ENCODE results near the gene ADCY6. TPM values are rescaled to one million over a fixed set of nuclear protein-coding genes. Genes with fewer than 3 reads are reported as not detected.

ADCY6 gene
- total RNA-seq, 1 donor: 0.52 TPM

DNA sequence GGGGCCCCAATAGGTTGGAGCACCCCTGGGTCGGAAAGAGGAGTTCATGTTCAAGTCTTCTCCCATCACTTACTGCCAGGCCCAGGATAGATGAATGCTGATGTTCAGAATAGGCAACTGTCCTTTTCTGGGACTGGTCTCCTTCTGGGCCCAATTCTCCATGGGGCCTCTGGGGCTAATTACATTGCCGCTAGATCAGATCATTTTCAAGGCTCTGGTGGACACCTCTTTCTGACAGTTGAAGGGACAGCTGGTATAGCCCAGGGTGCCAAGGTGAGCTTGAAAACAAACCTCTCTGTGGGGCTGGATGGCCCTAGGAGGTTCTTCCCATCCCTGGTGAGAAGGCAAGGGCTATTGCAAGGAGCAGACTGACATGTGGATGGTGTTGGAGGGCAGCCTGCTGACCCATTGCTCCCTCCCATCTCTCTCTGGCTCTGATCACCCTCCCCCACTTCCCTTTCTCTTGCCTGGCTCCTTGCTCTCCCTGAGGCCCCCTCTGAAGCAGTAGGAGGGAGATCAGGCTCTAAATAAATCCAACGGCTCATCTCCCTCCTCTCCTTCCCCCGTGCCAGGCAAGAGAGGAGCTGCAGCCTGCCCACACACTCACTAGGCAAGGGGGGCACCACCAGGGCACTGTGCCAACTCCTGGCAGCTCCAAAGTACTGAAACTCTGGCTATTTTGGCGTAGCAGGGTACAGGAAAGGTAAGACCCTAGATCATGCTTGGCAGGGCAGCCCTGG lies 31.3 kb upstream of the ADCY6 start:
- Histone ChIP-seq H3K9me3 (ENCODE audit: low read depth, low read length) (no peaks in the 10 kb centered on the region), H3K4me1 (ENCODE audit: insufficient read depth, low read length) (peaks cover 24% of the 10 kb centered on the region), H3K4me3 (ENCODE audit: low read length) (no peak overlapping the region), H3K27me3 (ENCODE audit: insufficient read depth, low read length) (peaks cover 27% of the 10 kb centered on the region)

DNA sequence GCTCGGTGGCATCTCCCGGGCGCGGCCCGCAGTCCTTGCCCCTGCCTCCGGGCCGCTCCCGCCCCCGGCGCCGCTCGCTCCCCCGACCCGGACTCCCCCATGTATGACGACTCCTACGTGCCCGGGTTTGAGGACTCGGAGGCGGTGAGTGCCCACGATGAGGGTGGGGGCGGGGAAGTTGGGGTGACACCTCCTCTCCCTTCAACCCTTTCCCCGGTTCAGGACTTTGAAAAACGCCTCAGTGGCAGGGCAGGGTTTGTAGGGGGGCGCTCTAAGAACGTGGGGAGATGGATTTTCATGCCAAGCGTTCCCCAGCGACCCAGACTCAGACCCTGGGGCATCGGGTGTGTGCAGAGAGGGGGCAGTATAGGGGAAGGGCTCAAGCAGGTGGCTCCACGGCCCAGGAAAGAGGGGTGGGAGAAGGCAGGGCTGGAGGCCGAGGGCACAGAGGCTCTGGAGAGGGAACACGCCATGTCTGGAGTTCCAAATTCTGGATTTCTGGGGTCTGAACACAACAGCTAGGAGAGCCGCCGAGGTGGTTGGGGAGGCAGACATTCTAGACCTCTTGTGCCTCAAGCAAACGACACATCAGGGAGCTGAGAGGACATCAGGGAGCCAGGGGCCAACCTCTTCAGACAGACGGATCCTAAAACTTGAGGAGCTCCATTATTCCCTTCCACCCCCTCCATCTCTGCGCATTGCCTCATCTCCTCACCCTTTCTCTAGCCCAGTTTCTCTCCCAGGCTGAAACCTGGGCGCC lies 30.1 kb upstream of the ADCY6 start:
- Histone ChIP-seq H3K4me1 (ENCODE audit: insufficient read depth, low read length) (peaks cover 29% of the 10 kb centered on the region), H3K4me3 (ENCODE audit: low read length) (peak overlapping the region; percentile 38), H3K9me3 (ENCODE audit: low read depth, low read length) (no peaks in the 10 kb centered on the region), H3K27me3 (ENCODE audit: insufficient read depth, low read length) (peaks cover 27% of the 10 kb centered on the region)

DNA sequence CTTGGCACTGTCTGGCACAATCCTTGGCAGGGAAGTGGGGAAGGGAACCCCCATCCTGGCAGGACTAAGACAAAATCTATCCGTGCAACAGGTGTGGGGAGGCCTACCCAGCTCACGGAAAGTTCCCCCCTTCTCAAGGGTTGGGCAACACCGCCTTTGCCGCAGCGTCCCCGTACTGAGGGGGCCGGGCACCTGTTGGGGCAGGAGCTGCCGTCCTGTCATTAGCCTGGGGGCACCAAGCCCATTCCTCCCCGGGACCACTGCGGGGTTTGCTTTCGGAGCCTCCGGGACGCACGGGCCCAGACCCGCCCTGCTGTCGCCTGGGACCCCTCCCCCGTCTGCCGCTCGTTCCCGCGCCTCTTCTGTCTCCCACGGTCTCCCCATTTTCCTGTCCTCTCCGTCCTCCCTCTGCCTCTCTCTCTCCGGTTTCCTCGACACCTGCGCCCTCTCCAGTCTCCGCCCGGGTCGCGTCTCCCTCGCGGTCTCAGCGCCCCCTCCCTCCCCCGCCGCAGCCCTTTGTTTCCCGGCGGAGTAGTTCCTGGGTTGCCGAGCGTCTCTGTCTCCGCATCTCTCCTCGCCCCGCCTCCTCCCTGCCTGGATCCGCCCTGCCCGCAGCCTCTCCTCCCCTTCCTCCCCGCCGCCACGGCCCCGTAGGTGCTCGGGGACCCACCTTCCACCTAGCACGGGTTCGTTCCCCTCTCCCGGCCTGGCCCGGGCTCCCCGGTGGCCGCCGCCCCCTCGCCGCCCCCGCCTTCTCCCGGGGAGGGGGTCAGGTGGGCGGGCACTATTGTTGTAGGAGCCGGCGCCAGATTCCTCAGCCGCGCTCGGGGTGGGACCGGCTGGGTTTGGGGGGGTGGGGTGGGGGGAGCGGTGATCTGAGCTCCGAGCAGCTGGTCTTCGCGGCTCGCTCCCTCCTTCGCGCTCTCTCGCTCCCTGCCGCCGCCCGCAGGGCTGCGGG lies 29.3 kb upstream of the ADCY6 start, which contains the start of gene CACNB3:
CACNB3 (plus strand) TSS at position 624 of the 958 bp plus-strand sequence. CDS start 434 bp downstream, outside the sequence.
- peaks cover 33% of the 10 kb centered on the region for H3K4me1 ChIP-seq (ENCODE audit: insufficient read depth, low read length)
- H3K27me3 ChIP-seq (ENCODE audit: insufficient read depth, low read length): peaks cover 27% of the 10 kb centered on the region
- peak within 1 kb of the TSS; percentile 38 for H3K4me3 ChIP-seq (ENCODE audit: low read length)

DNA sequence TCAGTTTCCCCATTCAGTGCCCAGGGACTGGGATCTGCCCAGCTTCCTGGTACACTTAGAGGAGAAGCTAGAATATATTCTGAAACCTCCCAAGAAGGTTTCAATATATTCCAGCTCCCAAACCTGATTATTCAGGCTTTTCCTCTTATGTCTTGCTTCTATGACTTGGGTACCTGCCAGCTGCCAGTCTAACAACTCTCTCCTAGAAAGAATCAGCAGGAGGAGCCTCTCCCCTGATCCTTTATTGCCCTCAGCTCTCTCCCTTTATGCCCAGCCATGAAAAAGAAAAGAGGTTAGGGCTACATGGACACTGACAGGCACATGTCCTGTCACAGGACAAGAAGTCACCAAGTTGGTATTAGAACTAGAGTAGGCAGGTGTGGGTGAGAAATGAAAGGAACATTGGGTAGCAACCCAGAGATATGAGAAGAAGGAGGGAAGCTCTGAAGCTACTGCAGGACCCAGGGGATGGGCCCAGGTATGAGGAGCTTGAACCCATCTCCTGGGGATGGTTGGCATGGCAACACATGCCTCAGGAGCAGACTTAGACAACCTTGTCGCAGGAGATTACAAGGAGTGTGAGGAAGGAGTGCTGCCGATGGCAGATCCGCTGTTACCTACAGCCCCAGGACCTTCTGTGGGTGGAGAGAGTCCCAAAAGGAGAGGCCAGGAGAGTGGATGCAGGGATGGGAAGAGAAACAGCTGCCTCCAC lies 27.4 kb upstream of the ADCY6 start:
- peaks cover 33% of the 10 kb centered on the region for H3K4me1 ChIP-seq (ENCODE audit: insufficient read depth, low read length)
- peaks cover 27% of the 10 kb centered on the region for H3K27me3 ChIP-seq (ENCODE audit: insufficient read depth, low read length)
- no peaks in the 10 kb centered on the region for H3K9me3 ChIP-seq (ENCODE audit: low read depth, low read length)
- no peak overlapping the region for H3K4me3 ChIP-seq (ENCODE audit: low read length)

More for the DNA sequence above, 29.3 kb upstream of the ADCY6 start, which contains the start of gene CACNB3:
- H3K9me3 ChIP-seq (ENCODE audit: low read depth, low read length): no peaks in the 10 kb centered on the region

DNA sequence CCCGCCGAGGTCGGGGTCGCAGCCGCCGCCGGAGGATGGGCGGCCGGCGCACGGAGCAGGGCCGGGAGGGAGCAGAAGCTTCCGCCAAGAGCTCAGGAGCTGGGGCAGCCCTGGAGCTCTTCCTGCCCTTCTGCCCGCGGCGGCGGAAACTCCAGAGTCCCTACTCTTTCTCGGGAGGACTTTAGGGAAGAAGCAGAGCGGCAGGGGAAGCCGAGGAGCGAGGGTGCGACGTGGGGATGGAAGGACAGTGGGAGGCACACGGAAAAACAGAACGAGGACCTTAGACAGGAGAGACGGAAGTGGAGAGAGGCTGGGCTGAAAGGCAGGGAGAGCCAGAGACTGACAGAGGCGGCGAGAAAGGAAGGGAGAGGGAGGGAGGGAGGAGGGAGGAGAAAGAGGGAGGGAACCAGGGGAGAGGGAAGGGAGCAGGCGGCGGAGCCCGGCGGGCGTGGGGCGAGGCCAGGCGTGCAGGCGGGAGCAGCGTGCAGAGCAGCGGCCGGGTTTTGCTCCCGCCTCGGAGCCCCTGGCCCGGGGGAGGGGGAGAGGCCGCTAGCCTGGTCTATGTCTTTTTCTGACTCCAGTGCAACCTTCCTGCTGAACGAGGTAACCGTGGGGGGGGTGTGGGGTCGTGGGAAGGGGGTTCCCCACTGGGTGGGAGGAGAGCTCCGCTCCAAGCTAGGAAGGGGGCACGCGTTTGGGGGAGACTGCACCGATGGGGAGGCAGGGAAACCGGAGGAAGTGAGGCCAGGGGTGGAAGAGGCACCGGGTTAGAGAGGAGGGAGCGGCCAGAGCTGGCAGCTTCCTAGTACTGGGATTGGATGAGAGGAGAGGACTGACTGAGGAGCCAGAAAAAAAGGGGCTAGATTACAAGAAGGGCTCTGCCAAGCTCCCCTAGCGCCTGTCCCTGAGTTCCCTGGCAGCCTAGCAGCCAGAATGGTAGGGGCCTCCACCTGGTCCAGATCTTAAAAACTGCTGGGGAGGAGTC lies 26.5 kb upstream of the ADCY6 start:
- Histone ChIP-seq H3K4me3 (ENCODE audit: low read length) (peak overlapping the region; percentile 56), H3K4me1 (ENCODE audit: insufficient read depth, low read length) (peaks cover 33% of the 10 kb centered on the region), H3K9me3 (ENCODE audit: low read depth, low read length) (no peaks in the 10 kb centered on the region), H3K27me3 (ENCODE audit: insufficient read depth, low read length) (peaks cover 27% of the 10 kb centered on the region)

DNA sequence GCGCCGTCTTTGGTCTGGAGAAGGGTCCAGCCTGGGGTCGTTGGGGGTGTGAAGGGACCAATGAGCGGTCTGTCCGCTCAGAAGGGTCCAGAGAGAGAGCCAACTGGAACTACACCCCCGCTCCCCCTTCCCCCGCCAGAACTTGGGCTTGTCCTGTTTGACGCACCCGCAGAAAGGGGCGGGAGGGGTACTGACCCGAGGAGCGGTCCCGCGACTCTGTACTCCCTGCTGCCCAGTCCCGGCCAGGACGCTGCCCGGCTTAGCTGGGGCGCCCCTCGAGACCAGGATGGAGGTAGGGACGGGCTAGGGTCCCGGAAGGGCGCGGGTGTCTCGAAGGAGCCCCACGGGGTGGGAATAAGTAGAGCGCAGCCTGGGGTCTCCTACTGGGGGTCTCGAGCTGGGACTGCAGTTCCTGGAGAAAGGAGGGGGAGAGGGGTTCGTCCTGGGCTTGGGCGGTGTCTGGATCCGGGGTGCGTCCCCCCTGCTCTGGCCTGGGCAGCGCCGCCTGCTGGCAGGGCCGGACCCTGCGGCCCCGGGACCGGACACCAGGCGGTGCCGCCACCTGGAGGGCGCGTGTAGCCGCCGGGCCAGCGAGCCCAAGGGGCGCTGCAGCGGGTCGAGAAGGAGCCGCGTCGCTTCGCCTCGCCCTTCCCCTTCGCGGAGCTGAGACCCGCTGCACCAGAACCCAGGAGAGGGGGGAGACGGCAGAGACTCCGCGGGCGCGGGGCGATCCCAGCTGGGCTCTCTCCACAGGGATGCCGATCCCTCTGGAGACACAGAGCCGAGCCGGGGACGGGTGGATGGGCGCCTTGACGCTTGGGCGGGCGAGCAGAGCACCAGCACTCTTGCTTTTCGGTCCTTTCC lies 25.6 kb upstream of the ADCY6 start:
- H3K9me3 ChIP-seq (ENCODE audit: low read depth, low read length): no peaks in the 10 kb centered on the region
- H3K4me3 ChIP-seq (ENCODE audit: low read length): peak overlapping the region; percentile 56

DNA sequence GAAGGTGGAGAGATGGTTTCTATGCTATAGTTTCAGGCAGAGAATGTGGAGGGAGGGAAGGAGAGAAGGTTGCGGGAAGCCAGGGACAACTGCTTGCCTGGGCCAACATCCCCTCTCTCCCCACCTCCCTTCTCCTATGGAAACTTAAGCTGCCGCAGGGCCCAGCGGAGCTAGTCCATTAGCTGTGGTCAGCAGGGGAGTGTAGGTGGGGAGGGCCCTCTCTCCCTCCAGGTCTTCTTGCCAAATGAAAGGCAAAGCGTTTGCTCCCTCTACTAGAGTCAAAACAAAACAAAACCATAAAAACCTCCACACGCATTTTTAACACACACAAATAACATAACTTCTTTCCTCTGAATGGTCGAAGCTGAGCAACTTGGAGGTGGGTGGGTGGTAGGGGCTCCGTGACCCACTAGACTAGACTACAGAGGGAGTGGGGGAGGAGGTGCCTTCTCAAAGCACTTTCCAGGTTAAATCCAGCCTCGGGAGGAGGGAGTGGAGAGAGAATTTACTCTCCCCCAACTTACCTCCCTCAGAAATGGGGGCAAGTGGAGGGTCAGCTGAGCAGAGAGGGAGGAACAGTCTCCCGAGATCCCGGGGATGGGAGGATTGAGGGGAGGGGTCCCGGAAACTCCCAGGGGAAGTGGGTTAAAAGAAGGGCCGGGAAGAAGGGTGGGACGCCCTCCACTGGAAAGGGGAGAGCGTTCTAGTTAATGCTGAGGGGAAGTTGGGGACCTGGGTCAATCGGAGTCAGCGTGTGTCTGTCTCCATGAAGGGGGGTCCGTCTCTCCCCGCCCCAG lies 24.8 kb upstream of the ADCY6 start:
- Histone ChIP-seq H3K9me3 (ENCODE audit: low read depth, low read length) (no peaks in the 10 kb centered on the region), H3K4me3 (ENCODE audit: low read length) (peak overlapping the region; percentile 56), H3K27me3 (ENCODE audit: insufficient read depth, low read length) (peaks cover 22% of the 10 kb centered on the region), H3K4me1 (ENCODE audit: insufficient read depth, low read length) (peaks cover 33% of the 10 kb centered on the region)

More for the DNA sequence above, 25.6 kb upstream of the ADCY6 start:
- peaks cover 33% of the 10 kb centered on the region for H3K4me1 ChIP-seq (ENCODE audit: insufficient read depth, low read length)
- peaks cover 27% of the 10 kb centered on the region for H3K27me3 ChIP-seq (ENCODE audit: insufficient read depth, low read length)

DNA sequence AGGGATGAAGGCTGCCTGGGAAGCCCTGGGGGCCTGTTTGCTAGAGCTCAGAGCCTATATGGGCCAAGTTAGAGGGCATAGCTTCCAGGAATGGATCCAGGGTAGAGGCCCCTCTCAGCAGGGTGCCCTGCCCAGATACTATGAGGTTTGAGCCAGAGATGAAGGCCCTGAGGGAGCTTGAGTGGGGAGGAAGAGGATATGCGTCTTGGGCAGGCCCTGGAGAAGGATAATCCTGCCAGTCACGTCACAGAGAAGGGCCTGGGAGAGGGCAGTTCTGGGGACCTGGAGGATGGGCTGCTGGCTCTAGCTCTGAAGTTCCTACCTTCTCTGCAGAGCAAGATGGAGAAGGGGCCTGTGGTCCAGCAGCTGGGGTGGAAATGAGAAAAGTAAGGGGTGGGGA lies 23.5 kb upstream of the ADCY6 start:
- no peaks in the 10 kb centered on the region for H3K9me3 ChIP-seq (ENCODE audit: low read depth, low read length)
- H3K27me3 ChIP-seq (ENCODE audit: insufficient read depth, low read length): peaks cover 15% of the 10 kb centered on the region
- no peak overlapping the region for H3K4me3 ChIP-seq (ENCODE audit: low read length)
- peaks cover 26% of the 10 kb centered on the region for H3K4me1 ChIP-seq (ENCODE audit: insufficient read depth, low read length)

DNA sequence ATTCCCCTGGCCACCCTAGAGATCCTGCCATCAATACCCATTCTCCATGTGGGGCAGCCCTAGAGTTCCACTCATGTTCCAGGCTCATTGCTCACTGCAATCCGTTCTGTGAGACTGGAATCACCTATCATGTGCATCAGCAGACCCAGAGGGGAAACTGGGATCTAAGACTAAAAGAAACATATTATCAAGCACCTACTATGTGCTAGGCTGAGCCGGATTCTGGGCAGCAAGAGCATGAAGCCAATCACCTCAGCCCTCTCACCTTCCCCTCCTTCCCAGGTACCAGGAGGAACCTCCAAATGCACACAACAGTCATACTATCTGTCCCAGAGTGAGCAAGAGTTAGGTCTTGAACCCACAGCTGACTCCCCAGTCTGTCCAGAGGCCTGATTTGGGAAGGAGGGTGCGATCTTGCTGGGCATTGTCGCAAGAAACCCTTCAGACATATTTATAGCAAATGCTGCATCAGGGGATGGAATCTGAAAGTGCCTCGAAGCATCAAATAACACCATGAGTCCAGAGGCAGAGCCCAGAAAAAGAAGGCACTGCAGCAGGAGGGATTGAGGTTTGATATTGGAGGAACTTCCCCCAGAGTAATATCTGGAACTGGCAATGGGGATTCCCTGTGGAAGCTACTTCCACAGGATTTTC lies 22.7 kb upstream of the ADCY6 start:
- Histone ChIP-seq H3K27me3 (ENCODE audit: insufficient read depth, low read length) (peaks cover 7% of the 10 kb centered on the region), H3K4me3 (ENCODE audit: low read length) (no peak overlapping the region), H3K9me3 (ENCODE audit: low read depth, low read length) (no peaks in the 10 kb centered on the region), H3K4me1 (ENCODE audit: insufficient read depth, low read length) (peaks cover 21% of the 10 kb centered on the region)

DNA sequence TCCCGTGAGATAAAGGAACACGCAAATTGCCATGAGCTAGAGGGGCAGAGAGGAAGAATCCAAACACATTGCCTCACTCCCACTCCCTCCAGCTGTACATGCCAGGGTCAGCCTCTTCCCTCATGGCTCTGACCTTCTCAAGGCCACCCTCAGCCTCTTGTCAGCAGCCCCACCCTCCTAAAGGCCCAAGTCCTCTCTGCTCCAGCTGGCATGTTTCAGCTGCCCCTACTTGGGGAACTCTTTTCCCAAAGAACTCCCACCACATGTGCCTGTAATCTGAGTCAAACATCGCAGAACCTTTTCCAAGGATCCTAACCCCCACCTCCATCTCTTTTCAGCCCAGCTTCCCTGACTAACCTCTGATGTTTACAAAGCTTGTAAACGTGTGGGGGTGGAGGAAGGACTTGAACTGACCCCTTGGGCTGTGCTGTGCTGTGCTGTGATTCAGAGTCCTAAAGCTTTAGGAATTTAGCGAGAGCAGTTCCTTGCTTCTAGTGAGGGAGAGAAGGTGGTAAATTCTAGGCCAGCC lies 22.1 kb upstream of the ADCY6 start:
- H3K4me1 ChIP-seq (ENCODE audit: insufficient read depth, low read length): peaks cover 16% of the 10 kb centered on the region
- H3K4me3 ChIP-seq (ENCODE audit: low read length): no peak overlapping the region
- peaks cover under 1% of the 10 kb centered on the region for H3K27me3 ChIP-seq (ENCODE audit: insufficient read depth, low read length)
- no peaks in the 10 kb centered on the region for H3K9me3 ChIP-seq (ENCODE audit: low read depth, low read length)

DNA sequence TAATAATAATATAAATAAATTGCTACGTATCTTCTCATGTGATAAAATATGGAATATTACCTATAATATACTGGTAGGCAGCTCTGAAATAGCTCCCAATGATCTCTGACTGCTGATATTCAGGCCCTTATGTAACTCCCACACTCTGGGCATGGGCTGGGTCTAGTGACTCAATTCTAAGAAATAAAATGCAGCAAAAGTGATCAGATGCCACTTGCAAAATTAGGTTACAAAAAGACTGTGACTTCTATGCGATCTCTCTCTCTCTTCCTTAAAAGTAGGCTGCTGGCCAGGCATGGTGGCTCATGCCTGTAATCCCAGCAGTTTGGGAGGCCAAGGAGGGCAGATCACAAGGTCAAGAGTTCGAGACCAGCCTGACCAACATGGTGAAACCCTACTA lies 19.1 kb upstream of the ADCY6 start:
- no peaks in the 10 kb centered on the region for H3K27me3 ChIP-seq (ENCODE audit: insufficient read depth, low read length)
- no peak overlapping the region for H3K4me3 ChIP-seq (ENCODE audit: low read length)
- no peaks in the 10 kb centered on the region for H3K9me3 ChIP-seq (ENCODE audit: low read depth, low read length)
- no peaks in the 10 kb centered on the region for H3K4me1 ChIP-seq (ENCODE audit: insufficient read depth, low read length)

All from mononuclear cell (primary cell).